DMS53 treated with DMSO at 0.1 percent for 48 hours (cell line): ENCODE measurements around the gene HSD17B13.
"Not testable (repeated sequence)": the region's sequence is repeated elsewhere in the genome, so short reads cannot be mapped to it uniquely, and the experiment has no call there.

Experiments used
- DNase-seq: peaks from one replicate; lab custom pipeline; 2025; ENCODE audit not compliant: unreplicated experiment; lab: John Stamatoyannopoulos, UW

HSD17B13 gene, protein sequence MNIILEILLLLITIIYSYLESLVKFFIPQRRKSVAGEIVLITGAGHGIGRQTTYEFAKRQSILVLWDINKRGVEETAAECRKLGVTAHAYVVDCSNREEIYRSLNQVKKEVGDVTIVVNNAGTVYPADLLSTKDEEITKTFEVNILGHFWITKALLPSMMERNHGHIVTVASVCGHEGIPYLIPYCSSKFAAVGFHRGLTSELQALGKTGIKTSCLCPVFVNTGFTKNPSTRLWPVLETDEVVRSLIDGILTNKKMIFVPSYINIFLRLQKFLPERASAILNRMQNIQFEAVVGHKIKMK

DNA sequence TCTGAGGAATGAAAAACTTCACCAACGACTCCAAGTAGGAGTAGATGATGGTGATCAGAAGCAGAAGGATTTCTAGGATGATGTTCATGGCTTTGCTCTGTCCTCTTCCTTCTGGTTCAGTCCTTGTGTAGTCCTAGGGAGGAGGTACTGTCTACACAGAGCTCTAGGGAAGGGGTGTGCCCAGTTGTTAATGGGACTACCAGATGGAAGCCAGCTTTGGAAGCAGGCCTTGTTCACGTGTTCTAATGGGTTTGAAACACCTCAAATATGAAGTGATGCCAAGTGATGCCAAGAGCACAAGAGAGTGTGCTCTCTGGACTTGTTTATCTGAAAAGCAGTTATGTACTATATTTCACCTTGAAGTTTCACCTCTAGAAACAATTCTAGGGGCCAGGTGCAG, at the start of gene HSD17B13:
HSD17B13 (minus strand) TSS at position 129 of the 400 bp plus-strand sequence; CDS start at position 88, 41 bp downstream.
- DNase-seq, result no peak

- DNase-seq, result no peak
Measured at GRCh38 chr4:87370068-87370467, 47.4 kb upstream of the HSD17B13 start.

DNA sequence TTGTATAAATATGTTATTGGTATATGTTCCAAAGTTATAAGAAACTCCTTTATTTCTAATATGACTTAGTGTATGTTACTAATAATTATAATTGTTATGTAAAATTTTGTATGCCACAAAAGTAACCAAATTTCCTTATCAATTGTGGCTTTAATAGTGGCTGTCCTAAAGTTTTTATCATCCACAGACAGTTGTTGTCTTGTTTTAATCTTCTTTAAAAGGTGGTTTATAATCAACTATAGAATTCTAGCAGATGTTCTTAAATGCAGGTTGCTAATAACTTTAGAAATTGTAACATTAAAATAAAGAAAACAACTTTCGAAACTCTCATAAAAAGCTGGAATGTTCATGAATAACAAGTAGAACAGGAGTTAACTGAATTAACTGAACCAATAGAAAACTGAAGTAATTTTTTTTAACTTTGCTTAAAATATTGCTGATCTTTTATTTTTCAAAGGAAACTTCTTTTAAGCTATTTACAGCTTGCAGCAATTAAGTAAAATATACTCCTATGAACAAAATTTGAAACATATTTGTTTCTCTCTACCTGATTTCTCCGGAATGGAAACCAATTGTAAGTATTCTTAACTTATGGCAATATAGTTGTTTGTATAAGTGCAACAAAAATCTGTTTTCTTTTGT, 44.0 kb upstream of the HSD17B13 start:
- no peak for DNase-seq

- no peak for DNase-seq
Measured at GRCh38 chr4:87365348-87365747, 42.7 kb upstream of the HSD17B13 start.

DNA sequence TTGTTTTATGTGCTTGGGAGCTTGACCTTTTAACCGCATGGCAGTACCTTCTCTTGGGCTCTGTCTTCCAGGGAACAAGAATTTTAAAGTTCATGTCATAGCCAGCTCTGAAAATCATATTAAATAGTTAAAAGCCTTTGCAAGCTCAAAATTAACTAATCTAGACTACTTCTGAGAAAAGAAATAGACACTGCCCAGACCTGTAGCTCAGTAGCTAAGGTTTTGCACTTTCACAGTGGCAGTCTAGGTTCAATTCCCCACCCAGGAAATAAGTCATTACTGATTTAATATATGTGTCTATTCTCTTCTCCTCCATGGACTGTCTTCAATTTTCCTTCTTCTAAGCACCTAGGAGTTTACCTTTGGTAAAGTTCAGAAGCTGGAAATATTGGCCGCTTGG, 40.9 kb upstream of the HSD17B13 start:
- no peak for DNase-seq

GRCh38 chr4:87360338-87360935, 37.8 kb upstream of the HSD17B13 start:
- no peak for DNase-seq

- DNase-seq, result no peak
Measured at GRCh38 chr4:87359258-87359657, 36.6 kb upstream of the HSD17B13 start.

DNA sequence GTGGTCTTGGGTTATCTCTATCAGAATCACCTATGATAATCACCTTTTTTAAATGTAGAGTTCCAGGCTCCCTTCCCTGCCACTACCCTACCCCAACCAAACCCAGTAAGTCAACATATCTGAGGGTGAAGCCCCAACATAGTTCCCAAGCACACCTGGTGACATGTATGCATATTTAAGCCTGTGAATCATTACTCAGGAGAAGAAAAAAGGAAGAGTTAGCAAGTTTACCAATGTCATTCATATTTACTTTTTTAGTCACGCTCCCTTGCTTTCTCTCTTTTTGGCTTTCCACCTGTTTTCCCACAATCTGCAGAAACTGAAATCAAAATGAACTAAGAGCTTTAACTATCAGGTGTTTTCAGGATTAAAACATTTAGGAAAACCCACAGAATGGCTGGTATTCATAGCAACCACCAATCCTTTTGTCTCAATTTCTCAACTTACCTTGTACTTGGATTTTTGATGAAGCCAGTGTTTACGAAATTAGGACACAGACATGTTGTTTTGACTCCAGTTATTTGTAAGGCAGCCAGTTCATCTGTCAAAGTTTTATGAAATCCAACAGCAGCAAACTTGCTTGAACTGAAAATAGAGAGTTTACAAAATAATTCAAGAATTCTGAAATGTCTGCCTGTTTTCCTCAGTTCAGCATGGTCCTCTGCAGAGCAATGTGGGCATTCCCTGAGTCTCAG, 34.3 kb upstream of the HSD17B13 start:
- DNase-seq, result peak; percentile 7

- DNase-seq, result no peak
Measured at GRCh38 chr4:87354168-87355102, 31.8 kb upstream of the HSD17B13 start.

DNA sequence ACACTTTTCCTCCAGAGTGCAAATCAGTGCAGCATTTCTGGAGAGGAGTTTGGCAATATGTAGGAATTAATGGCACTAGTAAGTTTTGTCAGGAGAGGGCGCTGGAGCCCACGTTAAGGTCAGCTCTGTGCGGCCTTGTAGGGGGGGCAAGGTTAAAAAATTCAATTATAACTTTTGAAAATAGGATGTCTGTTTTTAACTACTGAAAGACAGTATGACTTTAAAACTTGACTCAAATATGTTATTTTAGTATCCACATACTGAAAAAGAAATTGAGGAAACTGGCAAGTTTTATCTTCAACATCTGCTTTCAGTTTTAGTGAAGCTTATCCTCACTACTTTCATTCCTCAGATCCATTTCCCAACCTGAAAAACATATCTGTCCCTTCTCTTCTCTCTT, 30.9 kb upstream of the HSD17B13 start:
- no peak for DNase-seq

DNA sequence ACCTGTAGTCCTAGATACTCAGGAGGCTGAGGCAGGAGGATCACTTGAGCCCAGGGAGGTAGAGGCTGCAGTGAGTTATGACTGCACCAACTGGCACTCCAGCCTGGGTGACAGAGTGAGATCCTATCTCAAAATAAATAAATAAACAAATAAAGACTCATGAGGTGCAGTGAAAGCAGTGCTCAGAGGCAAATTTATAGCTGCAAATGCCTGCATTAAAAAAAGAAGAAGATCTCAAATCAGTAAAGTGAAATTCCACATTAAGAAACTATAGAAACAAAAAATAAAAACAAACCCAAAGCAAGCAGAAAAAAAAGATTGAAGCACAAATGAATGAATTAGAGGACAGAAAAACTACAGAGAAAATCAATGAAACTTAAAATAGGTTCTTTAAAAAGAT, 22.5 kb upstream of the HSD17B13 start:
- DNase-seq, result no peak

DNA sequence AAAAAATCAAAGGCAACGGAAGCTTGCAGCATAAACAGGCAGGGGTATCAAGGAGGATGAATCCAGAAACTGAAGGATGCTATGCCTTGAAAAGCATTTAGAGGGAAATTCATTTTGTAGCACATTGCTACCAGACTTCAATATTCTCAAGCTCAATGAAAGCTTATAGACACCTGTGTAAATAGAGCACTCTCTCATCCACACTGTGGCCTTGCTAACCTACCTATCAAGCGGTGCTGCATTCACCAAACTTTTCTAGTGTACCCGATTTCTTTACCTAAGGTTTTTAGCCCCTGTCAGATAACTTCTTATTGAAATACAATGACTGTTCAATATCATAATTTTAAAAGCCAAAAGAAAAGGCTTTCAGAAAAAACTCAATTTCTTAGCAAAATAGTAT, 20.2 kb upstream of the HSD17B13 start:
- no peak for DNase-seq

DNA sequence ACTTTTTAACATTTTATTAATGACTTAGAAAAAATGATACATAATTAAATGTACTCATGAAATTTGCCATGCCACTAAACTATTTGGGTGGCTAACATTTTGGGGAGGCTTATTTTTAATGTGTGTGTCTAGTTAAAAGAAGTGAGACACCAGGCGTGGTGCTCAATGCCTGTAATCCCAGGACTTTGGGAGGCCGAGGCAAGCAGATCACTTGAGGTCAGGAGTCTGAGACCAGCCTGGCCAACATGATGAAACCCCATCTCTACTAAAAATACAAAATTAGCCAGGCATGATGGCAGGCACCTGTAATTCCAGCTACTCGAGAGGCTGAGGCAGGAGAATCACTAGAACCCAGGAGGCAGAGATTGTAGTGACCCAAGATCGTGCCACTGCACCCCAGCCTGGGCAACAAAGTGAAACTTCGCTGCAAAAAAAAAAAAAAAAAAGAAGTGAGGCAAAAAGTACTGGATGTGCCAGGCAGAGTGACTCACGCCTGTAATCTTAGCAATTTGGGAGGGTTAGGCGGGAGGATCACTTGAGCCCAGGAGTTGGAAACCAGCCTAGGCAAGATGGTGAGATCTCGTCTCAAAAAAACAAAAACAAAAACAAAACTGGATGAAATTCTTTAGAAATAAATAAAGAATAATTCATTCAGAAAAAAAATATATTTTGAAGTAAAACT, 19.4 kb upstream of the HSD17B13 start:
- not testable (repeated sequence) for DNase-seq

GRCh38 chr4:87339440-87339839, 16.8 kb upstream of the HSD17B13 start:
- DNase-seq, result no peak

- DNase-seq, result no peak
Measured at GRCh38 chr4:87337361-87337760, 14.7 kb upstream of the HSD17B13 start.

DNA sequence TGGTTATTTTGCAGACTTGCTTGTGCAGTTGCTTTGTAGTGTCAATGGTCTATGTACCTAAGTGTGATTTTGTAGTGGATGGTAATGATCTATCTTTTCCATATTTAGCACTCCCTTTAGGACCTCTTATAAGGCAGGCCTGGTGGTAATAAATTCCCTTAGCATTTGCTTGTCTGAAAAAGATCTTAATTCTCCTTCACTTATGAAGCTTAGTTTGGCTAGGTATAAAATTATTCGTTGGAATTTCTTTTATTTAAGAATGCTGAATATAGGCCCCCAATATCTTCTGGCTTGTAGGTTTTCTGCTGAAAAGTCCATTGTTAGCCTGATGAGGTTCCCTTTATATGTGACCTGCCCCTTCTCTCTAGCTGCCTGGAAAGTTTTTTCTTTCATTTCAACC, 10.6 kb upstream of the HSD17B13 start:
- DNase-seq, result no peak

DNA sequence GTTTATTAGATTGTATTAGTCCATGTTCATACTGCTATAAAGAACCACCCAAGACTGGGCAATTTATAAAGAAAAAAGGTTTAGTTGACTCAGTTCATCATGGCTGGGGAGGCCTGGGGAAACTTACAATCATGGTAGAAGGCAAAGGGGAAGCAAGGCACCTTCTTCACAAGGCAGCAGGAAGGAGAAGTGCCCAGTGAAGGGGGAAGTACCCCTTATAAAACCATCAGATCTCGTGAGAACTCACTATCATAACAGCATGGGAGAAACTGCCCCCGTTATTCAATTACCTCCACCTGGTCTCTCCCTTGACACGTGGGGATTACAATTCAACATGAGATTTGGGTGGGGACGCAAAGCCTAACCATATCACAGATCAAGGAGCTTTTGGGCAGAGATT, 8.1 kb upstream of the HSD17B13 start:
- no peak for DNase-seq

DNA sequence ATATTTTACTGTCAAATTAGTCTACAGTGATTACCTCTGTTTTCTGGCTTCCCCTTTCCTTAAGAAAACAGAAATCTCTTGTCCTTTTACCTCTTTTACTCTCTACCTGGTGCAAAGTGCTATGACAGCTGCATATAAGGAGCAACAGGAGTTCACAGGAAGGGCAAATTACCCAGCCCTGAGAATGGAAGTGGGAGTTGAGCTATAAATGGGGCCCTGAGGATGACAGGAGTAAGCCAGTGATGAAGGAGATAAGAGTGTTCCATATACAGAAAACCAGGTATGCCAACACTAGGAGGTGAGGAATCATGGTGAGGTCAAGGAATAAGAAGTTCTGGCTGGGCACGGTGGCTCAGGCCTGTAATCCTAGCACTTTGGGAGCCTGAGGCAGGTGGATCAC, 4.5 kb upstream of the HSD17B13 start:
- no peak for DNase-seq

- DNase-seq, result no peak
Measured at GRCh38 chr4:87326460-87326859, 3.8 kb upstream of the HSD17B13 start.

GRCh38 chr4:87321888-87322287, 794 bp downstream of the HSD17B13 start:
- DNase-seq, result no peak
